MCF 10A (cell line): ENCODE data around the gene ZBTB22. TPM values are rescaled to one million over a fixed set of nuclear protein-coding genes. Genes with fewer than 3 reads are reported as not detected.
"Not testable (repeated sequence)": the region's sequence is repeated elsewhere in the genome, so short reads cannot be mapped to it uniquely, and the experiment has no call there.

Experiments used
- Bru-seq: library from RNA; stranded (reverse); fragments of 400-500 nt; gene quantifications from one replicate; lab custom pipeline; 2021; lab: Mats Ljungman, UMichigan
- BruChase-seq, 2 experiments: library from RNA; stranded (reverse); fragments of 400-500 nt; gene quantifications; one replicate each; lab custom pipeline; 2021; lab: Mats Ljungman, UMichigan
- BruUV-seq: library from RNA; stranded (reverse); fragments of 400-500 nt; replicated peaks from 2 replicates; lab custom pipeline; 2021; lab: Mats Ljungman, UMichigan
- CTCF ChIA-PET: fragments of 300-600 bp; sonication (Branson Sonifier 250); formaldehyde crosslinking; extraction: SDS; loops from one replicate; lab custom pipeline; 2021; ENCODE audit warnings: antibody characterized with exemption, inconsistent platforms; lab: Yijun Ruan, JAX
- POLR2A ChIA-PET: fragments of 300-600, 350-650 bp; sonication (Branson Sonifier 250); formaldehyde crosslinking; extraction: SDS; loops from one replicate; lab custom pipeline; 2020; ENCODE audit warnings: antibody characterized with exemption, inconsistent platforms; lab: Yijun Ruan, JAX
- DNase-seq: peaks from one replicate; pipeline ENCODE4 v3.0.0-alpha.2; 2018; ENCODE audit not compliant: unreplicated experiment
- H3K27ac Mint-ChIP-seq: one replicate; pipeline ENCODE4 v1.8.0; 2022; ENCODE audit warnings: mild to moderate bottlenecking, low read depth, mixed read lengths; ENCODE audit not compliant: unreplicated experiment
- H3K27me3 Mint-ChIP-seq: one replicate; pipeline ENCODE4 v1.8.0; 2022; ENCODE audit warnings: mixed read lengths; ENCODE audit not compliant: insufficient read depth, unreplicated experiment
- H3K36me3 Mint-ChIP-seq: one replicate; pipeline ENCODE4 v1.8.0; 2022; ENCODE audit warnings: mild to moderate bottlenecking, moderate library complexity, mixed read lengths; ENCODE audit not compliant: insufficient read depth, unreplicated experiment
- H3K4me1 Mint-ChIP-seq: one replicate; pipeline ENCODE4 v1.8.0; 2022; ENCODE audit warnings: mixed read lengths; ENCODE audit not compliant: insufficient read depth, unreplicated experiment
- H3K4me3 Mint-ChIP-seq: one replicate; pipeline ENCODE4 v1.8.0; 2022; ENCODE audit warnings: mild to moderate bottlenecking, moderate library complexity, mixed read lengths; ENCODE audit not compliant: unreplicated experiment
- H3K9me3 Mint-ChIP-seq: one replicate; pipeline ENCODE4 v1.8.0; 2022; ENCODE audit warnings: mixed read lengths; ENCODE audit not compliant: unreplicated experiment
- CTCF ChIP-seq: fragments of 200-600 bp; IDR thresholded peaks from one replicate; pipeline ENCODE4 v1.8.0; 2022; ENCODE audit warnings: antibody characterized with exemption, mild to moderate bottlenecking; ENCODE audit not compliant: unreplicated experiment
- intact Hi-C: fragments of 100-400 bp; cut with micrococcal nuclease; formaldehyde crosslinking; loops from 2 replicates; pipeline ENCODE4 v1.14.1; 2022
- long read RNA-seq: library from polyadenylated mRNA; stranded (forward); transcript quantifications from one replicate; pipeline ENCODE4 v2.0.0, GENCODE V29; 2022
- total RNA-seq: library from RNA; stranded (reverse); gene quantifications from 2 replicates; pipeline ENCODE4 v1.2.3, GENCODE V29; 2022

The ZBTB22 gene
- total RNA-seq (12.3 and 15.5 TPM in 2 replicates), Bru-seq, nascent RNA (percentile 54 among the genes with signal in this experiment), BruChase-seq, experiment 1, labeled RNA remaining after a 6-hour chase (percentile 87 among the genes with signal in this experiment), BruChase-seq, experiment 2, labeled RNA remaining after a 2-hour chase (percentile 74 among the genes with signal in this experiment)
- long read RNA-seq, transcript ZBTB22-208 (2 exons, 2,651 nt) = major isoform, 40 of 52 reads
- long read RNA-seq, partial matches to known transcripts = 0 of 52 reads
- long read RNA-seq, other reads (novel, unspliced or antisense) = 12 of 52 reads

GRCh38 chr6:33317669-33318425, at the start of gene ZBTB22:
ZBTB22 (minus strand) TSS chr6:33317744; CDS start chr6:33316916, 828 bp downstream.
- no peak for TF ChIP-seq CTCF
- DNase-seq = peak; percentile 100
- Mint-ChIP-seq H3K9me3 (no peaks in the 10 kb centered on the region), H3K4me3 (peak within 1 kb of the TSS; percentile 81), H3K36me3 (peaks cover 76% of the 10 kb centered on the region), H3K27me3 (no peaks in the 10 kb centered on the region), H3K4me1 (peaks cover 66% of the 10 kb centered on the region), H3K27ac (peak within 1 kb of the TSS; percentile 80)
- BruUV-seq = no TSS peak
- POLR2A ChIA-PET = interaction anchor here (0.6 to 3.0 kb wide), 25 partner anchors 9 to 347 kb away, joined by 3 to 30 read pairs (median 4); partner anchors contain the start of genes B3GALT4, CUTA, PFDN6 and RGL2
- CTCF ChIA-PET = interaction anchor here (0.6 to 2.5 kb wide), 10 partner anchors 9 to 472 kb away, joined by 3 to 10 read pairs (median 3); no protein-coding TSS in a partner anchor
- intact Hi-C loops = no loop called here

GRCh38 chr6:33367009-33367714, 49.6 kb upstream of the ZBTB22 start:
- H3K4me3 Mint-ChIP-seq = no peak overlapping the region
- H3K9me3 Mint-ChIP-seq = no peaks in the 10 kb centered on the region
- intact Hi-C loops = no loop called here
- peaks cover 5% of the 10 kb centered on the region for H3K4me1 Mint-ChIP-seq
- TF ChIP-seq CTCF = no peak
- ChIA-PET POLR2A (interaction anchor here (1.2 kb wide), 1 partner anchor 49 kb away, joined by 4 read pairs; no protein-coding TSS in a partner anchor), CTCF (interaction anchor here (1.2 kb wide), 1 partner anchor 23 kb away, joined by 4 read pairs; no protein-coding TSS in a partner anchor)
- peaks cover 6% of the 10 kb centered on the region for H3K36me3 Mint-ChIP-seq
- BruUV-seq = no TSS peak
- no peak overlapping the region for H3K27ac Mint-ChIP-seq
- H3K27me3 Mint-ChIP-seq = no peaks in the 10 kb centered on the region
- DNase-seq = no peak

GRCh38 chr6:33365206-33365971, 47.8 kb upstream of the ZBTB22 start:
- POLR2A ChIA-PET = not testable (repeated sequence)

GRCh38 chr6:33364475-33365205, 47.1 kb upstream of the ZBTB22 start:
- H3K9me3 Mint-ChIP-seq, H3K27me3 Mint-ChIP-seq, H3K4me3 Mint-ChIP-seq, intact Hi-C loops, H3K36me3 Mint-ChIP-seq, H3K4me1 Mint-ChIP-seq, H3K27ac Mint-ChIP-seq, BruUV-seq: not testable (repeated sequence)
- DNase-seq = peak; percentile 59
- CTCF ChIA-PET = interaction anchor here (0.8 kb wide), 1 partner anchor 25 kb away, joined by 5 read pairs; no protein-coding TSS in a partner anchor
- POLR2A ChIA-PET = interaction anchor here (1.2 kb wide), 1 partner anchor 10 kb away, joined by 7 read pairs; no protein-coding TSS in a partner anchor

More at GRCh38 chr6:33365206-33365971, 47.8 kb upstream of the ZBTB22 start:
- H3K9me3 Mint-ChIP-seq, H3K36me3 Mint-ChIP-seq, H3K27ac Mint-ChIP-seq, intact Hi-C loops, H3K4me1 Mint-ChIP-seq, DNase-seq, H3K27me3 Mint-ChIP-seq, BruUV-seq, H3K4me3 Mint-ChIP-seq: not testable (repeated sequence)
- CTCF ChIA-PET = interaction anchor here (0.6 kb wide), 1 partner anchor 119 kb away, joined by 3 read pairs; no protein-coding TSS in a partner anchor

GRCh38 chr6:33363486-33363885, 45.9 kb upstream of the ZBTB22 start:
- H3K27me3 Mint-ChIP-seq, intact Hi-C loops, H3K4me1 Mint-ChIP-seq, H3K36me3 Mint-ChIP-seq, BruUV-seq, H3K4me3 Mint-ChIP-seq, DNase-seq, H3K9me3 Mint-ChIP-seq, H3K27ac Mint-ChIP-seq: not testable (repeated sequence)
- ChIA-PET CTCF (interaction anchor here (0.8 kb wide), 1 partner anchor 26 kb away, joined by 5 read pairs; no protein-coding TSS in a partner anchor), POLR2A (interaction anchor here (1.2 kb wide), 1 partner anchor 11 kb away, joined by 7 read pairs; no protein-coding TSS in a partner anchor)
